Nephron progenitor cell (in vitro differentiated cells): ENCODE measurements around the gene PCDHGB6.

Experiments used
- DNase-seq: peaks from one replicate; pipeline ENCODE4 v3.0.0; 2021
- H3K27ac Mint-ChIP-seq: 2 replicates; pipeline ENCODE4 v1.8.0; 2021; ENCODE audit warnings: mild to moderate bottlenecking, moderate library complexity, mixed read lengths
- H3K27me3 Mint-ChIP-seq: 2 replicates; pipeline ENCODE4 v1.8.0; 2021; ENCODE audit warnings: mild to moderate bottlenecking, low read depth, mixed read lengths; ENCODE audit not compliant: poor library complexity
- H3K36me3 Mint-ChIP-seq: 2 replicates; pipeline ENCODE4 v1.8.0; 2021; ENCODE audit warnings: low read depth, mixed read lengths
- H3K4me1 Mint-ChIP-seq: 2 replicates; pipeline ENCODE4 v1.8.0; 2021; ENCODE audit warnings: mixed read lengths
- H3K4me3 Mint-ChIP-seq: 2 replicates; pipeline ENCODE4 v1.8.0; 2021; ENCODE audit warnings: mild to moderate bottlenecking, moderate library complexity, mixed read lengths
- H3K9me3 Mint-ChIP-seq: 2 replicates; pipeline ENCODE4 v1.8.0; 2021; ENCODE audit warnings: mild to moderate bottlenecking, moderate library complexity, mixed read lengths
- CTCF ChIP-seq: fragments of 200-600 bp; sonication (generic); IDR thresholded peaks from 2 replicates; pipeline ENCODE4 v1.5.0; 2021; ENCODE audit warnings: antibody characterized with exemption

PCDHGB6 gene

GRCh38 chr5:141419074-141419880 is 11.5 kb downstream of the PCDHGB6 start:
- Mint-ChIP-seq H3K4me1 (peaks cover 5% of the 10 kb centered on the region), H3K27me3 (peaks cover 17% of the 10 kb centered on the region), H3K36me3 (peaks cover 97% of the 10 kb centered on the region), H3K4me3 (peak overlapping the region; percentile 80), H3K27ac (no peak overlapping the region), H3K9me3 (peaks cover 97% of the 10 kb centered on the region)
- DNase-seq = no peak
- TF ChIP-seq CTCF = no peak

- no peak within 1 kb of the TSS for H3K27ac Mint-ChIP-seq
- peak within 1 kb of the TSS; percentile 32 for H3K4me3 Mint-ChIP-seq
- H3K27me3 Mint-ChIP-seq = peaks cover 14% of the 10 kb centered on the region
- peaks cover 5% of the 10 kb centered on the region for H3K4me1 Mint-ChIP-seq
- H3K36me3 Mint-ChIP-seq = peaks cover 98% of the 10 kb centered on the region
- no peak for DNase-seq
- TF ChIP-seq CTCF = no peak
- peaks cover 97% of the 10 kb centered on the region for H3K9me3 Mint-ChIP-seq
Measured at GRCh38 chr5:141420855-141421488, 13.2 kb downstream of the PCDHGB6 start, which contains the start of gene PCDHGA11. PCDHGA11 (plus strand) TSS chr5:141421051; CDS start chr5:141421228, 177 bp downstream.

- Mint-ChIP-seq H3K27me3 (peaks cover 14% of the 10 kb centered on the region), H3K27ac (no peak overlapping the region), H3K4me1 (peaks cover 5% of the 10 kb centered on the region), H3K9me3 (peaks cover 97% of the 10 kb centered on the region), H3K36me3 (peaks cover 98% of the 10 kb centered on the region), H3K4me3 (no peak overlapping the region)
- DNase-seq = no peak
- TF ChIP-seq CTCF = no peak
Measured at GRCh38 chr5:141421489-141421855, 13.7 kb downstream of the PCDHGB6 start.

- peaks cover 13% of the 10 kb centered on the region for H3K27me3 Mint-ChIP-seq
- no peak for DNase-seq
- H3K27ac Mint-ChIP-seq = no peak overlapping the region
- H3K4me3 Mint-ChIP-seq = no peak overlapping the region
- peaks cover 98% of the 10 kb centered on the region for H3K9me3 Mint-ChIP-seq
- H3K4me1 Mint-ChIP-seq = peaks cover 3% of the 10 kb centered on the region
- TF ChIP-seq CTCF = no peak
- H3K36me3 Mint-ChIP-seq = peaks cover 99% of the 10 kb centered on the region
Measured at GRCh38 chr5:141422742-141423291, 15.0 kb downstream of the PCDHGB6 start.

GRCh38 chr5:141427783-141428426 is 20.1 kb downstream of the PCDHGB6 start:
- Mint-ChIP-seq H3K4me3 (peak overlapping the region; percentile 44), H3K27me3 (no peaks in the 10 kb centered on the region), H3K4me1 (no peaks in the 10 kb centered on the region), H3K9me3 (peaks cover 99% of the 10 kb centered on the region), H3K36me3 (peaks cover 98% of the 10 kb centered on the region), H3K27ac (no peak overlapping the region)
- no peak for TF ChIP-seq CTCF
- DNase-seq = no peak
